ENCODE data around the gene P2RY10.

The P2RY10 gene, protein sequence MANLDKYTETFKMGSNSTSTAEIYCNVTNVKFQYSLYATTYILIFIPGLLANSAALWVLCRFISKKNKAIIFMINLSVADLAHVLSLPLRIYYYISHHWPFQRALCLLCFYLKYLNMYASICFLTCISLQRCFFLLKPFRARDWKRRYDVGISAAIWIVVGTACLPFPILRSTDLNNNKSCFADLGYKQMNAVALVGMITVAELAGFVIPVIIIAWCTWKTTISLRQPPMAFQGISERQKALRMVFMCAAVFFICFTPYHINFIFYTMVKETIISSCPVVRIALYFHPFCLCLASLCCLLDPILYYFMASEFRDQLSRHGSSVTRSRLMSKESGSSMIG

DNA sequence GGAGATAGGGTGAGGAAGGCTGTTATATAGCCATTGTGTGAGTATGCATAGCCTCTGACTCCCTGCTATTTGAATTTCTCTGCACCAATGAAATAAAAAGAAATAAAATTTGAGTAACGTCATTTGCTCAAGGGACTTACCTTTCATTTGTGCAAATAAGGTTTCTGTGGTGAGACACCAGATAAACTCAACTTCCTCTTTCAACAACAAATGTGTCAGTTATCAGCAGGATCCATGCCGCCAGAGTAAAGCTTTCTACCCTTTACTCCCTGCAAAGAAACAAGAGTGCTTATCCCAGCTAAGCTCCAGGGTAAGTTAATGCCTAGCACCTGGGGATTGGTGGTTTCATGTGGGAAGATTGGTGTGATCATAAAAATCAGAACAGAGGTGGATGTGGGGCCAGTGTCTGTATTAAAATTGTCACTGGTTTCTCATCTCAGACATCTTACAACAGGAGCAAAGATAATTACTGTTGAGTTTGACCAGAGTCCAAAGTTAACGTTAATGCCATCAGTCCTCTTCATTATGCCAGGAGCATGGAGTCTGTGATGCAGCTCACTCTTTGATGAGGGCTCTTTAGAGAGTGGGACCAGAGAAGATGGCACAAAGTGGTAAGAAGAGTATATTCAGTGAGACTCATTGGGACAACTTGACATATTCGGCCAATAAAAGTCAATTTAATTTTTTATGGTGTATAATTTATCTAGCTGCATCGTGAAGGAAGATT, at the start of gene P2RY10:
TSS of gene P2RY10 (plus strand) at position 206 of the 727 bp plus-strand sequence. CDS start 15,130 bp downstream, outside the sequence.
- H3K27ac Mint-ChIP-seq, result peak within 1 kb of the TSS; percentile 97
- H3K4me1 Mint-ChIP-seq, result peaks cover 46% of the 10 kb centered on the region
- H3K36me3 Mint-ChIP-seq, result peaks cover 25% of the 10 kb centered on the region

DNA sequence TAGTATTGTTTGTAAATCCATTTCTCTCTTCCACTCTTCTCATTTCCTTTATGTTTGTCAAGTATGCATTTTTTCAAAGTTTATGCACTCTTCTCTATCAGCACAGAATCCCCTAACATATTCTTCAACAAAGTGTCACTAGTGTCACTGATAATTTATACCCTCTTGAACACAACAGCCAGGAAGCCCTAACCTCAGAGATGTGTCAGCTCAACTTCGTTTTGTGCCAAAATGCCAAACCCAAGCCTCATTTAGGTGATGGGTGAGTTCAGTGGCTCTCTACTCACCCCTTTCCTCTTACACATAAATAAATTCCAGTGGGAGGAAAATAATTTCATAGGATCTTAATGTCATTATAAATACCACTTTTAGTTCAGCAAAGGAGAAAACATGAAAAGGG, 22.4 kb upstream of the P2RY10 start:
- Mint-ChIP-seq H3K27me3 (no peaks in the 10 kb centered on the region), H3K4me3 (no peak overlapping the region), H3K27ac (peak overlapping the region; percentile 87), H3K9me3 (peaks cover 3% of the 10 kb centered on the region), H3K4me1 (peaks cover 20% of the 10 kb centered on the region), H3K36me3 (no peaks in the 10 kb centered on the region)
- no peak for ATAC-seq

More for the DNA sequence above, at the start of gene P2RY10:
- H3K9me3 Mint-ChIP-seq, result no peaks in the 10 kb centered on the region
- no peaks in the 10 kb centered on the region for H3K27me3 Mint-ChIP-seq
- H3K4me3 Mint-ChIP-seq, result peak within 1 kb of the TSS; percentile 78
- peak; percentile 89 for ATAC-seq

DNA sequence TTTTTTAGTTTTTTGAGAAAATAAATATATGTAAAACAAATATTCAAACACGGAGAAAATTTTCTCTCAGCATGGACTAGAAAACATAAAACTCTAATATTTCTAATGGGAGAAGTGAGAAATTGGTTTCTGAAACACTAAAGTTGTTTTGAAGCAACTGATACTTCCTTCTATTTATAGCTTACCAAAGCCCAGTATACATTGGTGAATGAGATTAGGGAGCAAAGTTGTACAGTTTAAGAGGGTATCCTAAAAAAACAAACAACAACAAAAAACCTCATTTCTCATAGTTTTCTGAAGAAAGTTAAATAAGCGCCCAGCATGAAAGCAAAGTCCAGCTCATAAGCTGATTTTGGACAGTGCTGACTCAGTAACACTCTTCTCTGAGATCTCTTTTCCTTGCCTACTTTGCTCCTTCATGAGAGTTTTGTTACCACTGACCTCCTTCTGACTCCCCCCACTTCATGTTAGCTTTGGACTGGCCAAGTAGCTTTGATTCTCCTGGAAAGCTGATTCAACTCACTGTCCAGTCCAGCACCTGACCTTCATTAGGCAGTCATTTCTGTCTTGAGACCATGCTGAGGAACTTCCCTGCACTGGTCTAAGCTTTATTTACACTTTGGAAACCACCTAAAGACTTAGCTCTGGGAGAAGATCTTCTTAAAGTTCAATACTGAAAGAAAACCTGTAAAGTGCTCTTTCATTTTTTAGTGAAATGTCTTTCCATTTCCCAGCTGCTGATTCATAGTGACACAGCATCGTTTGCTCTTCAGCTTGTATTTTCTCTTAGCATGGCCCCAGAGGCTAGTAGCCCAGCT, 21.8 kb upstream of the P2RY10 start:
- H3K27ac Mint-ChIP-seq, result peak overlapping the region; percentile 87
- H3K27me3 Mint-ChIP-seq, result no peaks in the 10 kb centered on the region
- peak overlapping the region; percentile 46 for H3K4me3 Mint-ChIP-seq
- peaks cover 20% of the 10 kb centered on the region for H3K4me1 Mint-ChIP-seq
- H3K36me3 Mint-ChIP-seq, result no peaks in the 10 kb centered on the region
- peak; percentile 82 for ATAC-seq
- peaks cover 3% of the 10 kb centered on the region for H3K9me3 Mint-ChIP-seq

DNA sequence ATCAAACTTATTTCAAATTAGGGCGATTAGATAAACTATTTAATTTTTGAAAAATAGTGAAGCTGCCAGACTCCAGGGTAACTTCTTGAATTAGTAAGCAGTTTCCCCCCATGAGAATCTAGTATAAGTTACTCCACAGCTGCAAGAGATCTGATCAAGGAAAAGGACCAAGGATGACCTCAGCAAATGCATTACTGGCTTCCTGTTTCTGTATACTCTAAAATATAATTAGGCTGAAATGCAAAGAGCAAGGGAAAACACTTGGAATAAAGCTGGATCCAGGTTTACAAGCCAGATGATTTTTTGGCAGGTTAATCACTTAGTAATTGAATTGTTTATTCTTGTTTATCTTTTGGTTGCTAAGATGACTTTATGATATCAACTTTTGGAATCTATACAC, 13.4 kb upstream of the P2RY10 start:
- peaks cover 7% of the 10 kb centered on the region for H3K36me3 Mint-ChIP-seq
- H3K4me1 Mint-ChIP-seq, result no peaks in the 10 kb centered on the region
- no peak overlapping the region for H3K27ac Mint-ChIP-seq
- ATAC-seq, result no peak
- H3K27me3 Mint-ChIP-seq, result no peaks in the 10 kb centered on the region
- H3K9me3 Mint-ChIP-seq, result peaks cover 4% of the 10 kb centered on the region
- no peak overlapping the region for H3K4me3 Mint-ChIP-seq

DNA sequence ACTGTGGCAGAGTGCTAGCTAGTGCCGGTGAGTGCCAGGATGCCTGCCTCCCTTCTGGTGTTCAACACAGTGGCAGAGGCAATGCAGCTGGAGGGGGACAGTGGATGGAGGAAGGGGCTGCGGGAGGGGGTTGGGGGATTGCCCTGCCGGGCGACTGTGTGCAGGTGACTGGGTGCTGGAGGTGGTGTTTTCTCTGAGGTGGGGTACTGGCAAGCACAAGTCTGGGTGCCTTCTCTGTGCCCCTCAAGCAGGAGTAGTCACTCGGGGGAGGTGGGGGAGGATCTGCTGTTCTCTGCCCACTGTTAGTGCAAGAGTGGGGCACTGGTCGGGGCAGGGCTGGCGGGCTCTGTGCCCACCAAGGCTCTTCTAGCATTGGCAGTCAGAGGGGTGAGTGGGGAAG, 10.3 kb upstream of the P2RY10 start:
- no peak overlapping the region for H3K4me3 Mint-ChIP-seq
- no peaks in the 10 kb centered on the region for H3K27me3 Mint-ChIP-seq
- no peaks in the 10 kb centered on the region for H3K9me3 Mint-ChIP-seq
- H3K36me3 Mint-ChIP-seq, result no peaks in the 10 kb centered on the region
- H3K27ac Mint-ChIP-seq, result no peak overlapping the region
- no peak for ATAC-seq
- H3K4me1 Mint-ChIP-seq, result no peaks in the 10 kb centered on the region

DNA sequence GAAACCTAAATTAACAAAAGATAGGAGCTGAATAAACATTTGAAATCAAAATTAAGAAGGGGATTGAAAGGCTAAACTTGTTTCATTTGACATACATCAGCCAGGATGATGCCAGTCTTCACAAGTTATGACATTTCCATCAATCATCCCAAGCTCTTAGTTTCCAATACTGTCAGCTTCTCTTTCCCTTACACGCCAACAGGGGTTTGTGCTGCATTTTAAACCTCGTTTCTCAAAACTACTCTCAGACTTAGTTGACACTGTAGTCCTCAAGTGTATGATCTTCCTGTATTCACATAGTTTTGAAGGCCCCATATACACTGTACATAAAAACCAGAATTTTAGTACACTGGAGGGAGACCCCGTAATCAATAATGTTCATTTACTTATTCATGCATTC, 840 bp upstream of the P2RY10 start:
- peaks cover 16% of the 10 kb centered on the region for H3K36me3 Mint-ChIP-seq
- peak; percentile 59 for ATAC-seq
- no peaks in the 10 kb centered on the region for H3K27me3 Mint-ChIP-seq
- peak overlapping the region; percentile 97 for H3K27ac Mint-ChIP-seq
- H3K4me1 Mint-ChIP-seq, result peaks cover 37% of the 10 kb centered on the region
- no peak overlapping the region for H3K4me3 Mint-ChIP-seq
- H3K9me3 Mint-ChIP-seq, result no peaks in the 10 kb centered on the region

DNA sequence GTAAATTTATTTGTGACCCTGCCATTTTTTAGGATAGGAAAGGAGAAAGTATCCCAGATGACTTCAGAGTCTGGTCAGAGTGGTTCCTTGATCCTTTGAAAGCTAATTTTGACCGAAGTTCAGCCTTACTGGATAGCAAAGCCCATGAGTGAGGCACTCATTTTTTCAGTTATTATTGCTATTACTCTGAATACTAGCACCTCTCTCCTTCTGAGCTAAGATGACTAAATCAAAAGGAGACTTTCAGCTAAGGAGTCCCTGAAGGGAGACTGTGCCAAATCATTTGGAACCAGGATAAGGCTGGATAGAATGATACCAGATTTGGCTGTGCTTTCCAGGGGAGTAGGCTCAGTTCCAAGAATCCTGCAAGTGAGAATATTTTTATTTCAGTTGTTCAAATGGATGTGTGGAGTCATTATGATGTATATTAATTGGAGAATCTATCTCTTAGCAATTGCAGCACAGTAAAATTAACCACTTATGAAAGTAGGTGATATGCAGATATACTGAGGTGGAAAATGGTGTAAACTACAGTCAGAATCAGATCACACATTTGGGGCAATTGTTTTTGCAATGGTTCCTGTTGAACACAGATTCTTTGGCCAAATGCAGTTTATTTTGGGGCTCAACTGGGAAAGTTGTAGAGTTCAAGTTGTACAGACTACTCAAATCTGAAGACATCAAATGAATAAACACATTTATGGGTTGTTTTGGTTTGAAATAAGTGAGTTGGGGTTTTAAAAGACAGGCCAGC, 1.2 kb downstream of the P2RY10 start:
- Mint-ChIP-seq H3K27ac (peak overlapping the region; percentile 97), H3K4me1 (peaks cover 47% of the 10 kb centered on the region), H3K4me3 (peak overlapping the region; percentile 78), H3K27me3 (no peaks in the 10 kb centered on the region), H3K36me3 (peaks cover 27% of the 10 kb centered on the region), H3K9me3 (no peaks in the 10 kb centered on the region)
- no peak for ATAC-seq

DNA sequence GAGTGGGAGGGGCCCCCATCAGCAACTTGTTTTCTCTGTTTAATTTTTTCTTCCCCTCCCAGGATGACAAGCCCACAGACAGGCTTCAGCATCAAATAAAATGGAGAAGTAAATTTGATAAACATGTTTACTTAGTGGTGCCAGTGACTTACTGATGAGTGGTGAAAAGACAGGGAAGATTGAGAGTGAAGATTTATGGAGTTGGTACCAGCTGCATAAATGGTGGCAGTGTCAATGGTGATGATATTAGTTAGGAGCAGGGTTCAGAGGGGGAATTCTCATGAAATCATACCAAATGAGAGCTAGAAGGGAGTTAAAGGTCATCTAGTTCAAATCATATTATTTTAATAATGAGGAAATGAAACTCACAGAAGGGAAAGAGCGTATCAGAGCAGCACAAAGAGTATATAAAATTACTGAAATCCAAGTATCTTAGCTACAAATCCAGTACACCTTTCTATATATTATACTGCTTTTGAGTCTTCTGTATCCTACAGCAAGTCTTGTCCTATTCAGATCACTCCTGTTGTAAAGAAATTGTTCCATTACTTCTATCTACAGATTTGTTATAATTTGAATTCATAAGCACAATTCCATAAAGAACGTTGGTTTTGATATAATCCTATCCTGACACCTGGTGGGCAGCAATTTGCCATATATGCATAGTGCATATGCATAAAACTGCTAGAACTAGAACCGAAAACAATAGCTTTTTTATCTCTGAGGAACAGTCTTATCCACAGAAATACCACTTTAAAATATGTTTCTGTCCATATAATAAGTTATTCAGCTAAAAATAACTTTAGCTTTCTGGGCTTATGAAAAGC, 5.0 kb downstream of the P2RY10 start:
- Mint-ChIP-seq H3K9me3 (no peaks in the 10 kb centered on the region), H3K4me1 (peaks cover 52% of the 10 kb centered on the region), H3K4me3 (peak overlapping the region; percentile 78), H3K27ac (peak overlapping the region; percentile 97), H3K27me3 (no peaks in the 10 kb centered on the region), H3K36me3 (peaks cover 62% of the 10 kb centered on the region)
- peak; percentile 60 for ATAC-seq

DNA sequence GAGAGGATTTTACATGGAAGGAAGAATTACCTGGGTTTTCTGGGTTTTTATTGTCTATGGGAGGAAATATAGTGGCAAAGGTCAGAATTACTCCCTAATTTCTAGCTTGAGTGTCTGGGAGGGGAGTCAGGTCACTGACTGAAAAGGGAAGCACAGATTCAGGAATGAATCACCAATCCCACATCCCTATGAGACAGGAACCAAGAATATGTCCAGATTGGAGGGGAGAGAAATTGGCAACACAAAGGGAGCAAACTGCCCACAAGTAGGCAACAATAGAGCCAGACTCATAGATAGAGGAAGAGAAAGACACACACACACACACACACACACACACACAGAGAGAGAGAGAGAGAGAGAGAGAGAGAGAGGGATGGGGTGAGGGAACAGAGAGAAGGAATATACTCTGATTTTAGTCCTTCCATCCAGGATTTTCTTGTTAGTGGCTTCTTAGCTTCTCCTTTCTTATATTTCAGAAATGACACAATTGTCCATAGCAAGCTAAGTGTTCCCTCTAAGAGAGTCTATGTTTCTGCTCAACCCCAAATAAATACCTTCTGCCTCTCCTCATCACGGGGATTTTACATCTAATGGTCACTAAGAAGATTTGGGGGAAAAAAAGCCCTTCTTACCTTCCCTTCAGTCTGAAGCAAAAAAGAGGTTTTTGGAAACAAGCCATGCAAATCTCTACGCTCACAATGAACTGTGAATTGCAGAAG, 12.0 kb downstream of the P2RY10 start:
- peaks cover 56% of the 10 kb centered on the region for H3K4me1 Mint-ChIP-seq
- H3K27ac Mint-ChIP-seq, result peak overlapping the region; percentile 62
- H3K36me3 Mint-ChIP-seq, result peaks cover 73% of the 10 kb centered on the region
- no peaks in the 10 kb centered on the region for H3K27me3 Mint-ChIP-seq
- peak overlapping the region; percentile 38 for H3K4me3 Mint-ChIP-seq
- H3K9me3 Mint-ChIP-seq, result no peaks in the 10 kb centered on the region
- ATAC-seq, result peak; percentile 34

DNA sequence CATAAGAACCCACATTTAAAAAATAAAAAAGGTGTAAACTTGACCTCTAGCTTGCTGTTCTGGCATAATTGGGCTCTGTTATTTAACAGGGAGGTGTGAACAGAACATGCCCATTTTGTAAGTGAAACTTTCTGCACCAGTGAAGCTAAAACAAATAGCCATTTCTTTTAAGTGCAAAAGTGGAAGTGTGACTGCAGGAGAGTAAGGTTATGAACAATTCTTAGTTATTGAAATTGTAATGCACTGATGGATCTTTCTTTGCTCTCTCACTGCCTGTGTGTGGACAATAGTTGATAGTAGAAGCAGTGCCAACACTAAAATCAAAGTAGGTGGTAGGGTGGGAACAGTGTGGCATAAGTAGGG, 12.6 kb downstream of the P2RY10 start:
- no peaks in the 10 kb centered on the region for H3K27me3 Mint-ChIP-seq
- peak overlapping the region; percentile 62 for H3K27ac Mint-ChIP-seq
- peak overlapping the region; percentile 35 for H3K4me3 Mint-ChIP-seq
- peaks cover 50% of the 10 kb centered on the region for H3K4me1 Mint-ChIP-seq
- H3K36me3 Mint-ChIP-seq, result peaks cover 70% of the 10 kb centered on the region
- ATAC-seq, result peak; percentile 93
- no peaks in the 10 kb centered on the region for H3K9me3 Mint-ChIP-seq

DNA sequence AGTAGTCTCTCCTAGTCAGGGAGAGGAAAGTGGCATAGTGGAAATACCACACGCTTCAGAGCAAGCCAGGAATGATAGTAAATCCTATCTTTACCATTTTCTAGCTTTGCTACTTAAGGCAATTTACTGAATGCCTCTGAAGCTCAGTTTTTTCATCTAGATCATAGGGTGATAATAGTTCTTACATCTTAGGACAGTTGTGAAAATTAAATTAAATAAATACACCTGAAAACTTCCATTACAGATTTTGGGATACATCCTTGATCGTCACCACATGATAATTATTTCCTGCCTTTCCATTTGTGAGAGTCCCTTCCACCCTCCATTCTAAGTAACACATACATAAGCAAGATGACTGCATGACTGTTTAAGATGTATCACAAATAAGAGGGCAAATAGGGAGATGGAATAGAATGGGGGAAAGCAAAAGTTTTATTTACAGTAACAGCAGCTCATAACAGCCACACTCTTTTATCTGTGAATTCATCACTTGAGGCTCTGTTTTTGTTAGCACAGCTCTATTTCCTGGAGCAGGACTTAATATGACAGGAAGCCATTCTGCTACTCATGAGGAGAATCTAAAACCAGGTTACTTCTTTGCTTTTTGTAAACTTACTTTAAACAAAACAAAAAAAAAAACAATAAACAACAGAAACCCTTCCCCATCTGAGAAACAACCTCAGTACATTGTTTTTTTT, 13.4 kb downstream of the P2RY10 start:
- Mint-ChIP-seq H3K27ac (peak overlapping the region; percentile 62), H3K4me3 (no peak overlapping the region)
- ATAC-seq, result no peak

DNA sequence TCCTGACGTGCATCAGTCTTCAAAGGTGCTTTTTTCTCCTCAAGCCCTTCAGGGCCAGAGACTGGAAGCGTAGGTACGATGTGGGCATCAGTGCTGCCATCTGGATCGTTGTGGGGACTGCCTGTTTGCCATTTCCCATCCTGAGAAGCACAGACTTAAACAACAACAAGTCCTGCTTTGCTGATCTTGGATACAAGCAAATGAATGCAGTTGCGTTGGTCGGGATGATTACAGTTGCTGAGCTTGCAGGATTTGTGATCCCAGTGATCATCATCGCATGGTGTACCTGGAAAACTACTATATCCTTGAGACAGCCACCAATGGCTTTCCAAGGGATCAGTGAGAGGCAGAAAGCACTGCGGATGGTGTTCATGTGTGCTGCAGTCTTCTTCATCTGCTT, 15.7 kb downstream of the P2RY10 start:
- Mint-ChIP-seq H3K9me3 (no peaks in the 10 kb centered on the region), H3K4me3 (no peak overlapping the region), H3K4me1 (peaks cover 38% of the 10 kb centered on the region), H3K36me3 (peaks cover 60% of the 10 kb centered on the region), H3K27ac (no peak overlapping the region), H3K27me3 (no peaks in the 10 kb centered on the region)
- ATAC-seq, result no peak

More for the DNA sequence above, 13.4 kb downstream of the P2RY10 start:
- H3K9me3 Mint-ChIP-seq, result no peaks in the 10 kb centered on the region
- H3K36me3 Mint-ChIP-seq, result peaks cover 70% of the 10 kb centered on the region
- peaks cover 43% of the 10 kb centered on the region for H3K4me1 Mint-ChIP-seq
- H3K27me3 Mint-ChIP-seq, result no peaks in the 10 kb centered on the region

DNA sequence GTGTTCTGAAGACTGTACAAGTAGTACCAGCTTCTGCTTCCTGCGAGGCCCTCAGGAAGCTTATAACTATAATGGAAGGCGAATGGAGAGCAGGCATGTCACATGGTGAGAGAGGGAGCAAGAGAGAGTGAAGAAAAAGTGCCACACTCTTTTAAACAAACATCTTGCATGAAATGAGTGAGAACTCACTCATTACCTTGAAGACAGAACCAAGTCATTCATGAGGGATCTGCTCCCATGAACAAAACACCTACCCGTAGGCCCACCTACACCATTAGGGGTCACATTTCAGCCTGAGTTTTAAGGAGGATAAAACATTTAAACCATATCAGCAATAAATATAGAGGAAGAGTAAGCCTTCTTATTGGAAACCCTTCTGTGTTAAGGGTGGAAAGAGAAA, 19.4 kb downstream of the P2RY10 start:
- no peak for ATAC-seq
- peaks cover 5% of the 10 kb centered on the region for H3K9me3 Mint-ChIP-seq
- H3K4me1 Mint-ChIP-seq, result peaks cover 18% of the 10 kb centered on the region
- no peaks in the 10 kb centered on the region for H3K27me3 Mint-ChIP-seq
- H3K27ac Mint-ChIP-seq, result peak overlapping the region; percentile 28
- no peak overlapping the region for H3K4me3 Mint-ChIP-seq
- peaks cover 49% of the 10 kb centered on the region for H3K36me3 Mint-ChIP-seq

All from stimulated activated memory B cell treated with anti-CD40 and anti-IgM and Interleukin-4, amounts not matched to agents 10 μg/mL and 1 μg/mL and 100 μg/mL, for 72 hours (primary cell).